Measurements from ENCODE around the gene SSR3.

DNA sequence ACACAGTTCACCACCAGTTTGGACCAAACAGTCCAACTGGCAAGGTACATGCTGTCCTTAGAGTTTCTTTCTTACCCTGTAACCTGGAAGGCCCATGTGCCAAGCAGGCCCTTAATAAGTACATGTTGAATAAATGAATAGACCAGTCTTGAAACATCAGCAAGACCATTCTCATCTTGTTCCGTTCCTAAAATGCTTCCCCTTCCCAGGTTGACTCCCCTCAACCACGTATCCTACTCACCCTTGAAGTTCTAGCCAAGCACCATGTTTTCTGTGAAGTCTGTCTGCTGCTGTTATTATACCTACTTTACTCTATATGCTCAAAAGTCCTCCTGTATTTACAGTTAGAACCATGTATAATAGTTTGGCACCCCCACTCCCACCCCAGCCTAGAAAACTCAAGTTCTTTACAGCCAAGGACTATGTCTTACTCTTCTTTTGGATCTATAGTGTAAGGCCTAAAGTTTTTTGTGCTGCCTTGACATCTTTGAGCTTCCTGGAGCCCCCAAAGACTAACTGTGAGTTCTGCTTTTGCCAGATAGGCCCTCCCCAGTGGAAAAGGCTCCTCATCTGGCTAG, 49.2 kb upstream of the SSR3 start:
- TF ChIP-seq, protein P1, sequence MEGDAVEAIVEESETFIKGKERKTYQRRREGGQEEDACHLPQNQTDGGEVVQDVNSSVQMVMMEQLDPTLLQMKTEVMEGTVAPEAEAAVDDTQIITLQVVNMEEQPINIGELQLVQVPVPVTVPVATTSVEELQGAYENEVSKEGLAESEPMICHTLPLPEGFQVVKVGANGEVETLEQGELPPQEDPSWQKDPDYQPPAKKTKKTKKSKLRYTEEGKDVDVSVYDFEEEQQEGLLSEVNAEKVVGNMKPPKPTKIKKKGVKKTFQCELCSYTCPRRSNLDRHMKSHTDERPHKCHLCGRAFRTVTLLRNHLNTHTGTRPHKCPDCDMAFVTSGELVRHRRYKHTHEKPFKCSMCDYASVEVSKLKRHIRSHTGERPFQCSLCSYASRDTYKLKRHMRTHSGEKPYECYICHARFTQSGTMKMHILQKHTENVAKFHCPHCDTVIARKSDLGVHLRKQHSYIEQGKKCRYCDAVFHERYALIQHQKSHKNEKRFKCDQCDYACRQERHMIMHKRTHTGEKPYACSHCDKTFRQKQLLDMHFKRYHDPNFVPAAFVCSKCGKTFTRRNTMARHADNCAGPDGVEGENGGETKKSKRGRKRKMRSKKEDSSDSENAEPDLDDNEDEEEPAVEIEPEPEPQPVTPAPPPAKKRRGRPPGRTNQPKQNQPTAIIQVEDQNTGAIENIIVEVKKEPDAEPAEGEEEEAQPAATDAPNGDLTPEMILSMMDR (tag by site-specific recombination; IDR thresholded peaks at IDR 0.05): no peak
- TF ChIP-seq, protein P2, sequence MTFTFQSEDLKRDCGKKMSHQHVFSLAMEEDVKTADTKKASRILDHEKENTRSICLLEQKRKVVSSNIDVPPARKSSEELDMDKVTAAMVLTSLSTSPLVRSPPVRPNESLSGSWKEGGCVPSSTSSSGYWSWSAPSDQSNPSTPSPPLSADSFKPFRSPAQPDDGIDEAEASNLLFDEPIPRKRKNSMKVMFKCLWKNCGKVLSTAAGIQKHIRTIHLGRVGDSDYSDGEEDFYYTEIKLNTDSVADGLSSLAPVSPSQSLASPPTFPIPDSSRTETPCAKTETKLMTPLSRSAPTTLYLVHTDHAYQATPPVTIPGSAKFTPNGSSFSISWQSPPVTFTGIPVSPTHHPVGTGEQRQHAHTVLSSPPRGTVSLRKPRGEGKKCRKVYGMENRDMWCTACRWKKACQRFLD (tag by site-specific recombination; IDR thresholded peaks at IDR 0.05): no peak
- TF ChIP-seq ZNF777 (tag by site-specific recombination; IDR thresholded peaks at IDR 0.05; ENCODE audit: borderline replicate concordance) (no peak), ZNF37A (tag by site-specific recombination; IDR thresholded peaks at IDR 0.05) (no peak), ZNF596 (tag by site-specific recombination; IDR thresholded peaks at IDR 0.05) (no peak), ZNF2 (tag by site-specific recombination; IDR thresholded peaks at IDR 0.05) (no peak), GLIS1 (tag by site-specific recombination; IDR thresholded peaks at IDR 0.05) (no peak)
- TF ChIP-seq, protein P3, sequence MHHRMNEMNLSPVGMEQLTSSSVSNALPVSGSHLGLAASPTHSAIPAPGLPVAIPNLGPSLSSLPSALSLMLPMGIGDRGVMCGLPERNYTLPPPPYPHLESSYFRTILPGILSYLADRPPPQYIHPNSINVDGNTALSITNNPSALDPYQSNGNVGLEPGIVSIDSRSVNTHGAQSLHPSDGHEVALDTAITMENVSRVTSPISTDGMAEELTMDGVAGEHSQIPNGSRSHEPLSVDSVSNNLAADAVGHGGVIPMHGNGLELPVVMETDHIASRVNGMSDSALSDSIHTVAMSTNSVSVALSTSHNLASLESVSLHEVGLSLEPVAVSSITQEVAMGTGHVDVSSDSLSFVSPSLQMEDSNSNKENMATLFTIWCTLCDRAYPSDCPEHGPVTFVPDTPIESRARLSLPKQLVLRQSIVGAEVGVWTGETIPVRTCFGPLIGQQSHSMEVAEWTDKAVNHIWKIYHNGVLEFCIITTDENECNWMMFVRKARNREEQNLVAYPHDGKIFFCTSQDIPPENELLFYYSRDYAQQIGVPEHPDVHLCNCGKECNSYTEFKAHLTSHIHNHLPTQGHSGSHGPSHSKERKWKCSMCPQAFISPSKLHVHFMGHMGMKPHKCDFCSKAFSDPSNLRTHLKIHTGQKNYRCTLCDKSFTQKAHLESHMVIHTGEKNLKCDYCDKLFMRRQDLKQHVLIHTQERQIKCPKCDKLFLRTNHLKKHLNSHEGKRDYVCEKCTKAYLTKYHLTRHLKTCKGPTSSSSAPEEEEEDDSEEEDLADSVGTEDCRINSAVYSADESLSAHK (tag by site-specific recombination; IDR thresholded peaks at IDR 0.05): no peak
- TF ChIP-seq, protein P4, sequence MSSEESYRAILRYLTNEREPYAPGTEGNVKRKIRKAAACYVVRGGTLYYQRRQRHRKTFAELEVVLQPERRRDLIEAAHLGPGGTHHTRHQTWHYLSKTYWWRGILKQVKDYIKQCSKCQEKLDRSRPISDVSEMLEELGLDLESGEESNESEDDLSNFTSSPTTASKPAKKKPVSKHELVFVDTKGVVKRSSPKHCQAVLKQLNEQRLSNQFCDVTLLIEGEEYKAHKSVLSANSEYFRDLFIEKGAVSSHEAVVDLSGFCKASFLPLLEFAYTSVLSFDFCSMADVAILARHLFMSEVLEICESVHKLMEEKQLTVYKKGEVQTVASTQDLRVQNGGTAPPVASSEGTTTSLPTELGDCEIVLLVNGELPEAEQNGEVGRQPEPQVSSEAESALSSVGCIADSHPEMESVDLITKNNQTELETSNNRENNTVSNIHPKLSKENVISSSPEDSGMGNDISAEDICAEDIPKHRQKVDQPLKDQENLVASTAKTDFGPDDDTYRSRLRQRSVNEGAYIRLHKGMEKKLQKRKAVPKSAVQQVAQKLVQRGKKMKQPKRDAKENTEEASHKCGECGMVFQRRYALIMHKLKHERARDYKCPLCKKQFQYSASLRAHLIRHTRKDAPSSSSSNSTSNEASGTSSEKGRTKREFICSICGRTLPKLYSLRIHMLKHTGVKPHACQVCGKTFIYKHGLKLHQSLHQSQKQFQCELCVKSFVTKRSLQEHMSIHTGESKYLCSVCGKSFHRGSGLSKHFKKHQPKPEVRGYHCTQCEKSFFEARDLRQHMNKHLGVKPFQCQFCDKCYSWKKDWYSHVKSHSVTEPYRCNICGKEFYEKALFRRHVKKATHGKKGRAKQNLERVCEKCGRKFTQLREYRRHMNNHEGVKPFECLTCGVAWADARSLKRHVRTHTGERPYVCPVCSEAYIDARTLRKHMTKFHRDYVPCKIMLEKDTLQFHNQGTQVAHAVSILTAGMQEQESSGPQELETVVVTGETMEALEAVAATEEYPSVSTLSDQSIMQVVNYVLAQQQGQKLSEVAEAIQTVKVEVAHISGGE (tag by site-specific recombination; conservative IDR thresholded peaks at IDR 0.05; ENCODE audit: low read depth): peak; percentile 18; the same call in 1 of the 2 replicates
- TF ChIP-seq, protein P5, sequence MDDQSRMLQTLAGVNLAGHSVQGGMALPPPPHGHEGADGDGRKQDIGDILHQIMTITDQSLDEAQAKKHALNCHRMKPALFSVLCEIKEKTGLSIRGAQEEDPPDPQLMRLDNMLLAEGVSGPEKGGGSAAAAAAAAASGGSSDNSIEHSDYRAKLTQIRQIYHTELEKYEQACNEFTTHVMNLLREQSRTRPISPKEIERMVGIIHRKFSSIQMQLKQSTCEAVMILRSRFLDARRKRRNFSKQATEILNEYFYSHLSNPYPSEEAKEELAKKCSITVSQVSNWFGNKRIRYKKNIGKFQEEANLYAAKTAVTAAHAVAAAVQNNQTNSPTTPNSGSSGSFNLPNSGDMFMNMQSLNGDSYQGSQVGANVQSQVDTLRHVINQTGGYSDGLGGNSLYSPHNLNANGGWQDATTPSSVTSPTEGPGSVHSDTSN (CRISPR knock-in tag; IDR thresholded peaks at IDR 0.05): no peak
